ENCODE data around the gene ATP9A.

DNA sequence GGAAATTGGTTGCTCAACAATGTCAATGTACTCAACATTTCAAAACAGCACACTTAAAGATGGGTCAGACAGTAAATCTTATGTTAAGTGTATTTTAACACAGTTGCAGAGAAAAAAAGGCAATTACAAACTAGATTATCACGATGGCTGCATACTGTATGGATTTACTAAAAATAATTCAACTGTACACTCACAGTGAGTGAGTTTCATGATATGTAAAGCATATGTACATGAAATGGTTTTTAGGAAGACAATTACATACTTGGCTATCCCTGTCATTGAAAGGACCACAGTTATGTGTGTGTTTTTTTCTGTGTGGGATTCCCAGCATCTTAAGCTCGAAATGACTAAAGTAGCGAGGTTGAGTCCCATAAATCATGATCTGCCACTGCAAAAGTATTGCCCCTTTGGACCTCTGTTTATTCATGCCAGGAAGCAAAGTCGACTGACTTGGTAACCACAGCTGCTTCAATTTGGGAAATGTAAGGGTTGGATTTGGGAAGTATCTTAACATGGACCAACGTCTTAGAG, 39.6 kb upstream of the ATP9A start:
- TF ChIP-seq EZH2 (IDR thresholded peaks at IDR 0.05) (no peak), POLR2AphosphoS5 (IDR thresholded peaks at IDR 0.05; ENCODE audit: borderline replicate concordance, low read depth, low read length) (no peak), FOXP2 (optimal IDR thresholded peaks at IDR 0.05; ENCODE audit: control extremely low read depth, extremely low read length, insufficient read depth) (no peak)

All from SK-N-MC (cell line).